ENCODE results near the gene SELENOW.
A peak's percentile ranks its signal among the peaks of the same experiment; 100 is the strongest.
"Not testable (repeated sequence)": the region's sequence is repeated elsewhere in the genome, so short reads cannot be mapped to it uniquely, and the experiment has no call there.

Gene SELENOW

GRCh38 chr19:47765523-47766358, 12.8 kb upstream of the SELENOW start:
- no peak overlapping the region for H3K4me3 ChIP-seq (ENCODE audit: low read length)
- TF ChIP-seq ZNF274 (IDR thresholded peaks at IDR 0.05; ENCODE audit: low read depth, low read length), result no peak

- TF ChIP-seq ZNF274 (IDR thresholded peaks at IDR 0.05; ENCODE audit: low read depth, low read length), result no peak
Observed at GRCh38 chr19:47766359-47766620, 12.2 kb upstream of the SELENOW start.

GRCh38 chr19:47766670-47767069, 11.8 kb upstream of the SELENOW start:
- TF ChIP-seq ZNF274 (IDR thresholded peaks at IDR 0.05; ENCODE audit: low read depth, low read length), result no peak
- no peak overlapping the region for H3K4me3 ChIP-seq (ENCODE audit: low read length)

More at GRCh38 chr19:47766359-47766620, 12.2 kb upstream of the SELENOW start:
- no peak overlapping the region for H3K4me3 ChIP-seq (ENCODE audit: low read length)

- H3K4me3 ChIP-seq (ENCODE audit: low read length), result no peak overlapping the region
- no peak for TF ChIP-seq ZNF274 (IDR thresholded peaks at IDR 0.05; ENCODE audit: low read depth, low read length)
Observed at GRCh38 chr19:47767349-47767748, 11.2 kb upstream of the SELENOW start.

- H3K4me3 ChIP-seq (ENCODE audit: low read length), result no peak overlapping the region
Observed at GRCh38 chr19:47768604-47769003, 9.9 kb upstream of the SELENOW start.

GRCh38 chr19:47769534-47769933, 9.0 kb upstream of the SELENOW start:
- no peak for TF ChIP-seq ZNF274 (IDR thresholded peaks at IDR 0.05; ENCODE audit: low read depth, low read length)
- H3K4me3 ChIP-seq (ENCODE audit: low read length), result no peak overlapping the region

More at GRCh38 chr19:47768604-47769003, 9.9 kb upstream of the SELENOW start:
- no peak for TF ChIP-seq ZNF274 (IDR thresholded peaks at IDR 0.05; ENCODE audit: low read depth, low read length)

- not testable (repeated sequence) for H3K4me3 ChIP-seq (ENCODE audit: low read length)
Observed at GRCh38 chr19:47771291-47771690, 7.2 kb upstream of the SELENOW start.

- no peak for TF ChIP-seq ZNF274 (IDR thresholded peaks at IDR 0.05; ENCODE audit: low read depth, low read length)
- H3K4me3 ChIP-seq (ENCODE audit: low read length), result no peak overlapping the region
Observed at GRCh38 chr19:47776568-47776967, 1.9 kb upstream of the SELENOW start.

- H3K4me3 ChIP-seq (ENCODE audit: low read length), result peak overlapping the region; percentile 86; the same call in 1 of the 2 replicates
Observed at GRCh38 chr19:47777245-47778048, 1.1 kb upstream of the SELENOW start.

GRCh38 chr19:47778954-47779351, 450 bp downstream of the SELENOW start:
- H3K4me3 ChIP-seq (ENCODE audit: low read length), result peak overlapping the region; percentile 86
- no peak for TF ChIP-seq ZNF274 (IDR thresholded peaks at IDR 0.05; ENCODE audit: low read depth, low read length)

GRCh38 chr19:47779524-47780214, 1.2 kb downstream of the SELENOW start:
- peak overlapping the region; percentile 86 for H3K4me3 ChIP-seq (ENCODE audit: low read length)
- TF ChIP-seq ZNF274 (IDR thresholded peaks at IDR 0.05; ENCODE audit: low read depth, low read length), result no peak

- no peak overlapping the region for H3K4me3 ChIP-seq (ENCODE audit: low read length)
- TF ChIP-seq ZNF274 (IDR thresholded peaks at IDR 0.05; ENCODE audit: low read depth, low read length), result no peak
Observed at GRCh38 chr19:47780215-47780551, 1.7 kb downstream of the SELENOW start.

- no peak overlapping the region for H3K4me3 ChIP-seq (ENCODE audit: low read length)
- TF ChIP-seq ZNF274 (IDR thresholded peaks at IDR 0.05; ENCODE audit: low read depth, low read length), result no peak
Observed at GRCh38 chr19:47781590-47782262, 3.2 kb downstream of the SELENOW start.

GRCh38 chr19:47786566-47786965, 8.1 kb downstream of the SELENOW start:
- TF ChIP-seq ZNF274 (IDR thresholded peaks at IDR 0.05; ENCODE audit: low read depth, low read length), result no peak
- no peak overlapping the region for H3K4me3 ChIP-seq (ENCODE audit: low read length)

GRCh38 chr19:47787307-47787706, 8.8 kb downstream of the SELENOW start:
- not testable (repeated sequence) for H3K4me3 ChIP-seq (ENCODE audit: low read length)

GRCh38 chr19:47789811-47790210, 11.3 kb downstream of the SELENOW start:
- H3K4me3 ChIP-seq (ENCODE audit: low read length), result not testable (repeated sequence)
